HG03354 (cell line): ENCODE measurements around the gene ADGRE2.

ENCODE experiments used
- ATAC-seq: cut with Tn5 transposase; IDR thresholded peaks from one replicate; pipeline ENCODE4 v1.9.1; 2021; ENCODE audit warnings: mild to moderate bottlenecking; ENCODE audit not compliant: unreplicated experiment, poor library complexity, severe bottlenecking

ADGRE2 gene

DNA sequence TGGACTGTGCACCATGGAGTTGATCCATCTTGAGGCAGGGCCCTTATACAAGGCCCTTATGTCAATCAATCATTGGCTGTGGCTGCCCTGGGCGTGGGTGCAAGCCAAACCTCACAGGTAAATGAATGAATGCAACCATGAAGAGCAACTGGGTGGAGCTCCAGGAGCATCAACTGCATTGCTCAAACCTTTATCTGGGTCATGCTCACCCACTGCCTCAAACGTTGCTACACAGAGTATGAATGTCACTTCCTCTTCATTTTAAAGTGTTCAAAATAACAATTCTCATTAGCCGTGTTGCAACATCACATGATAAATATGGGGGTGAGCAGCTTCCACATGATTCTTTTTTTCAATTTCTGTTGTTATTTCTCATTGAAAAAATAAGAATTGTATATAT lies 94.9 kb downstream of the ADGRE2 start:
- no peak for ATAC-seq
